ENCODE results near the gene MPRIP. TPM values are rescaled to one million over a fixed set of nuclear protein-coding genes. Genes with fewer than 3 reads are reported as not detected.
A peak's percentile ranks its signal among the peaks of the same experiment; 100 is the strongest.
"Not testable (repeated sequence)": the region's sequence is repeated elsewhere in the genome, so short reads cannot be mapped to it uniquely, and the experiment has no call there.

The MPRIP gene
- total and polyA plus RNA-seq, 8 donors = 80.2 to 518 (median 190) TPM

DNA sequence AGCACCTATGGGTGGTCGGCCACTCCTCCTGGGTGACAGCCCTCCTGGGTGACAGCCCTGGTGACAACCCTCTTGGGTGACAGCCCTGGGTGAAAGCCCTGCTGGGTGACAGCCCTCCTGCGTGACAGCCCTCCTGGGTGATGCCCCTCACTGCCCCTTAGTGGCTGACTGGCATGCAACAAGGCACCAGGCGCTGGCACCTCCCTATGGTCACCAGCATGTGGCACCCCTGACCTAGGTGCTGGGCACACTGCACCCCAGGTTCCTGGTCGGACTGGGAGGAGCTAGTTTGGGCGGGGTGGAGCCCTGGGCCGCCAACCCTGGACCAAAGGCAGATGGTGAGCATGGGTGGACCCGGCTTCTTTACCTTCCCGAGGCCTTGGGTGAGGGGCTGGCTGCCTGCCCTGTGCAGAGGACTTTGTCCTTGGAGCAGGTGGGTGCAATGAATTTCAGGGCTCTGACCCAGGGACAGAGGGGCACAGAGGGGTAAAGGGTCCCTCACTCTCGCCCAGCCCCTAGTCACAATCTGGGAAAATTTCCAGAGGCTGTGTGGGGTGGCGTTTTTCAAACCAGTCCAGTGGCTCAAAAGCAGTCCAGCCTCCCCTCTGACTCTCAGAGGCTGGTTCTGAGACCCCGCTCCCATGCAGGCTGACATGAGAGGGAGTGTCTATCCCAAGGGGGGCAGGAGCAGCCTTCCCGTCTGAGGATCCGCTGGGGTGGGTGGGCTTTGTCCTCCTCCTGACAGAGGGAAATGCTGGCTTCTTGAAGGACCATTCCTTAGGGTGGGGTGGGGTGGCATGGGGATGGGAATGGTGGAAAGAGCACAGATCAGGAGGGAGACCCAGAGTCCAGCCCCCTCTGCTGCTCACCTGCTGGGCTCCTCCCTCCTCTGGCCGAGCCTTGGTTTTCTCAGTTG, 44.5 kb upstream of the MPRIP start:
- Histone ChIP-seq H3K27me3 (no peaks in the 10 kb centered on the region), H3K9me3 (no peaks in the 10 kb centered on the region), H3K27ac (no peak overlapping the region), H3K4me1 (peaks cover 5 to 11% (median 9%) of the 10 kb centered on the region in 4 donors), H3K4me3 (no peak overlapping the region), H3K36me3 (no peaks in the 10 kb centered on the region)
- DNase-seq = no peak
- 82 to 94% (median 84%) methylated on average over 8 to 14 of the region's 14 CpGs for WGBS, 5 donors
- TF ChIP-seq EP300 (IDR thresholded peaks at IDR 0.05) (no peak), POLR2A (IDR thresholded peaks at IDR 0.05) (no peak), POLR2AphosphoS5 (IDR thresholded peaks at IDR 0.05) (no peak)
- TF ChIP-seq, protein P1, sequence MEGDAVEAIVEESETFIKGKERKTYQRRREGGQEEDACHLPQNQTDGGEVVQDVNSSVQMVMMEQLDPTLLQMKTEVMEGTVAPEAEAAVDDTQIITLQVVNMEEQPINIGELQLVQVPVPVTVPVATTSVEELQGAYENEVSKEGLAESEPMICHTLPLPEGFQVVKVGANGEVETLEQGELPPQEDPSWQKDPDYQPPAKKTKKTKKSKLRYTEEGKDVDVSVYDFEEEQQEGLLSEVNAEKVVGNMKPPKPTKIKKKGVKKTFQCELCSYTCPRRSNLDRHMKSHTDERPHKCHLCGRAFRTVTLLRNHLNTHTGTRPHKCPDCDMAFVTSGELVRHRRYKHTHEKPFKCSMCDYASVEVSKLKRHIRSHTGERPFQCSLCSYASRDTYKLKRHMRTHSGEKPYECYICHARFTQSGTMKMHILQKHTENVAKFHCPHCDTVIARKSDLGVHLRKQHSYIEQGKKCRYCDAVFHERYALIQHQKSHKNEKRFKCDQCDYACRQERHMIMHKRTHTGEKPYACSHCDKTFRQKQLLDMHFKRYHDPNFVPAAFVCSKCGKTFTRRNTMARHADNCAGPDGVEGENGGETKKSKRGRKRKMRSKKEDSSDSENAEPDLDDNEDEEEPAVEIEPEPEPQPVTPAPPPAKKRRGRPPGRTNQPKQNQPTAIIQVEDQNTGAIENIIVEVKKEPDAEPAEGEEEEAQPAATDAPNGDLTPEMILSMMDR (IDR thresholded peaks at IDR 0.05) = no peak
- intact Hi-C loops (cut with DNase I; ENCODE audit: low total_unique reads) = no loop called here

DNA sequence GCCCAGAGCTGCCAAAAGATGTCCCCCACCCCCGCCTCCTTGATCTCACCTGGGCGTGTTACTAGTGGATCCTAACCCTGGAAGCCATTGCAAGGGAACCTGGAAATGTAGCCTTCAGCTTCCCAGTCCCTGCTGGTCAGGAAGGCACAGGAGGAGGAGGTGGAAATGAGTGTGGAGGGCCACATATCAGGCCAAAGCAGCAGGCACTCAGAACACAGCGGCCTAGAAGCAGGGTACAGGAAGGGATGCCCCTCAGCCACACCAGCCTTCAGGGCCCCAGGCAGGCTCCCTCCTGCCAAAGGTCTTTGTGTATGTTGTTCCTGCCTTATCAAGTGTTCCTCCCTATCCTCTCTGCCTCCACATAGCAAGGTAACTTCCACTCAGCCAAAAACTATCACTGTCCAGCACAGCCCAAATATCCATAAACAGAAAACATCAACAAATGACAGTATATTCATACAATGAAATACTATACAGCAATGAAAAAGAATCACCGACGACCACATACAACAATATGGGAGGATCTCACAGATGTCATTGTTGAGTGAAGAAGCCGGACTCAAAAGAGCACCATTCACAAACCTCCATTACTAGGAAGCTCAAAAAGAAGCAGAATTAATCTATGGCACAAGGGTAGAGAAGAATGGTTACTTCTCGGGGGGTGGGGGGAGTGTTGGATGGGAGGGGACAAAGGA, 42.2 kb upstream of the MPRIP start:
- DNase-seq = no peak
- 83 to 92% (median 84%) methylated on average over 7 of the region's 7 CpGs for WGBS, 5 donors
- intact Hi-C loops (cut with DNase I; ENCODE audit: low total_unique reads) = loop anchor here (10.0 kb wide), 2 partner anchors 145 to 305 kb away; partner anchors contain the start of gene NT5M

DNA sequence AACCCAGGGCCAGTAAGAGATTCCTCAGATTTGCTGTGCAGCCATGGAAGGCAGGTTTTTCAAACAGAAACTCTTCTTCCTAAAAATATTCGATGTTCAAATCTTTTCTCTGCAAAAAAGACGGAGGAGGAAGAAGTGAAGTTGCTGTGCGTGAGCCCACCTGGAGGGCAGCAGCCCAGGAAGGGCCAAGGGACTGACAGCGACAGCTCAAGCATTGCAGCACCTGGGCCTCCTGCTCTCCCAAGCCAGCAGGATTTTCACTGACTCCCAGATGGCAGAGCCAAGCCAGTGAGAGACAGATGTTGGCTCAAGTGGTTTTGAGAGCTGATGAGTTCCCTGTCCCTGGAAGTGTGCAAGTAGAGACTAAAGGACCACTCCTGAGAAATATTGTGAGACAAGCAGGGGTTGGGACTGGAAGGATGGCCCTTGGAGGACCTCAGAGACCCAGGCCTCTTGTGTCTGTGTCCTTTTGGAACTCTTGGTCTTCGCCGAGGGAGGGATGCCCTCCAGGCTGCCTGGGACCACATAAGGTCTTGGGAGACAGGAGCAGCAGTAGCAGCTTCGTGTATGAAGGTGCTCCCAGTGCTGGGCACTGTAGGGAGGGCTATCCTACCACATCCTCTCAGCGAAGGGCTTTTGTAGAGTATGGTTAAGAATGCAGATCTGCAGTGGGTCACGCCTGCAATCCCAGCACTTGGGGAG, 41.0 kb upstream of the MPRIP start:
- Histone ChIP-seq H3K4me1 (peaks cover 5 to 11% (median 9%) of the 10 kb centered on the region in 4 donors), H3K36me3 (no peaks in the 10 kb centered on the region), H3K27ac (no peak overlapping the region), H3K9me3 (no peaks in the 10 kb centered on the region), H3K27me3 (no peaks in the 10 kb centered on the region), H3K4me3 (no peak overlapping the region)
- TF ChIP-seq EP300 (IDR thresholded peaks at IDR 0.05) = no peak
- TF ChIP-seq POLR2A (IDR thresholded peaks at IDR 0.05) = no peak
- intact Hi-C loops (cut with DNase I; ENCODE audit: low total_unique reads) = loop anchor here (10.0 kb wide), 2 partner anchors 144 to 304 kb away; partner anchors contain the start of gene NT5M
- no peak for DNase-seq
- WGBS, 5 donors = 73 to 80% (median 77%) methylated on average over 9 of the region's 9 CpGs

More for the DNA sequence above, 42.2 kb upstream of the MPRIP start:
- no peak overlapping the region for H3K27ac ChIP-seq
- no peak overlapping the region for H3K4me3 ChIP-seq
- no peaks in the 10 kb centered on the region for H3K36me3 ChIP-seq
- TF ChIP-seq, protein P1 (IDR thresholded peaks at IDR 0.05) = no peak
- TF ChIP-seq POLR2A (IDR thresholded peaks at IDR 0.05) (no peak), POLR2AphosphoS5 (IDR thresholded peaks at IDR 0.05) (no peak), EP300 (IDR thresholded peaks at IDR 0.05) (no peak)
- no peaks in the 10 kb centered on the region for H3K9me3 ChIP-seq
- H3K4me1 ChIP-seq = peaks cover 5 to 11% (median 9%) of the 10 kb centered on the region in 4 donors
- no peaks in the 10 kb centered on the region for H3K27me3 ChIP-seq

DNA sequence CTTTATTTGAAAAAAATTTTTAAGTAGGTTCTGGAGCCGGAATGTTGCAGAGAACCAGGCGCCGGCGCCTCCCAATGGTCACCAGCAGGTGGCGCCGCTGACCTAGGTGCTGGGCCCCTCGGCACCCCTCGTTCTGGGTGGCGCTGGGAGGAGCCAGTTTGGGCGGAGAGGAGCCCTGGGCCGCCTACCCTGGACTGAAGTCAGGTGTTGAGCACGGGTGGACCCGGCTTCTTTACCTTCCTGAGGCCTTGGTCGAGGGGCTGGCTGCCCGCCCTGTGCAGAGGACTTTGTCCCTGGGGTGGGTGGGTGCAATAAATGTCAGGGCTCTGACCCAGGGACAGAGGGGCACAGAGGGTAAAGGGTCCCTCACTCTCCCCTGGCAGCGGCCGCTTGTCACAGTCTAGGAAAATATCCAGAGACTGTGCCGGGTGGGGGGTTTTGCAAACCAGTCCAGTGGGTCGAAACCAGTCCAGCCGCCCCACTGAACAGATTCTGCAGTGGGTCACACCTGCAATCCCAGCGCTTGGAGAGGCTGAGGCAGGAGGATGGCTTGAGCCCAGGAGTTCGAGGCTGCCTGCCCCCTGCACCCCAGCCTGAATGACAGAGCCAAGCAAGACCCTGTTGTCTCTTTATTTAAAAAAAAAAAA, 40.3 kb upstream of the MPRIP start:
- intact Hi-C loops (cut with DNase I; ENCODE audit: low total_unique reads) = loop anchor here (10.0 kb wide), 2 partner anchors 143 to 303 kb away; partner anchors contain the start of gene NT5M
- Histone ChIP-seq H3K27ac (no peak overlapping the region), H3K9me3 (no peaks in the 10 kb centered on the region), H3K4me1 (peaks cover 5 to 11% (median 9%) of the 10 kb centered on the region in 4 donors), H3K36me3 (no peaks in the 10 kb centered on the region), H3K27me3 (no peaks in the 10 kb centered on the region), H3K4me3 (no peak overlapping the region)
- TF ChIP-seq POLR2AphosphoS5 (IDR thresholded peaks at IDR 0.05) = peak in 1 of 3 donors; percentile 72
- TF ChIP-seq POLR2A (IDR thresholded peaks at IDR 0.05) = no peak
- TF ChIP-seq, protein P1 (IDR thresholded peaks at IDR 0.05) = peak in 5 of 7 experiments; percentile 89 to 97 (median 96)
- peak; percentile 90 to 92 for DNase-seq
- WGBS, 5 donors = 16 to 24% (median 20%) methylated on average over 17 to 22 of the region's 22 CpGs

DNA sequence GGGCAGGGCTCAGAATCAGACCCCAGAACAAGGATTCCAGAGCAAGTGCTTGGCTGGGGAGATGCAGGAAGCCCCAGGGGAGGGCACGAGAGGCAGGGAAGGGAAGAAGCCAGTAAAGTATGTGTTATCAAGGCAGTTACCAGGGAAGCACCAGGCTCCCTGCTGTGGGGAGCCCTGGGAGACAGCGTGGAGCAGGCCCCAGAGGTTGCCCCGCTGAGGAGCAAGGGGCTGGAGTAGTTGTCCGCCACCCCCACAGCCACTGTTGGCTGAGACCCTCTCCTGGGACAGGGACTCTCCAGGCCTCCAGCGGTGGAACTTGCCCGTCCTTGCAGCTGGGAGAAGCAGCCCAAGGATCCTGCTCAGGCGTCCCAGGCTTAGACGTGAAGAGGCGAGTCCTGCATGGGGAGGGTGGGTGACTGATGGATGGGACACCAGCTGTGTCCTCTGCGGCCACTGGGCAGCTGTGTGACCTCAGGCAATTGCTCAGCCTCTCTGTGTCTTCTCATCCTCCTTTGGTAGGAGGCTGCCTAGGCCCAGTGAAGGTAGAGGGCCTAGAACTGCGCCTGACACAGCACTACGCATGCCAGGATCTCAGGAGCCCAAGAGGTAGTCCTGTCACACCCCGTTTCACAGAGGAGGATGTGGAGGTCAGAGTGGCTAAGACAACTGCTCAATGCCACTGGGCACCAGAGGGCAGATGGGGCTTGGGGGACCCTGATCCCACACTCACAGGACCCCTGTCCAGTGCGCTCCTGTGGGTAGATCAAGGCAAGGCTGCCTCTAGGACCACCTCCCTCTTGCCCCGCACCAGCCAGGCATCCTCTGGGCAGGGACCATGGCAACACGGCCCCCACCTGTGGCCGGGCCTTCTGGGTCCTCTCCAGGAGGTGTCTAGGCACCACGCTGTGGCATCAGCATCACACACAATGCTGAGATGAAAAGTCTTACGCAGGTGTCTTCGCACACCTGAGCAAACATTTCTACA, 39.2 kb upstream of the MPRIP start:
- H3K4me1 ChIP-seq = peaks cover 5 to 11% (median 9%) of the 10 kb centered on the region in 4 donors
- intact Hi-C loops (cut with DNase I; ENCODE audit: low total_unique reads) = loop anchor here (10.0 kb wide), 2 partner anchors 142 to 302 kb away; partner anchors contain the start of gene NT5M
- H3K27me3 ChIP-seq, H3K9me3 ChIP-seq, H3K27ac ChIP-seq, H3K4me3 ChIP-seq, H3K36me3 ChIP-seq, DNase-seq: not testable (repeated sequence)
- 83 to 93% (median 92%) methylated on average over 18 to 20 of the region's 20 CpGs for WGBS, 5 donors
